ENCODE results near the gene STRN4.

The STRN4 gene

GRCh38 chr19:46727757-46728156, 18.5 kb downstream of the STRN4 start:
- DNase-seq (ENCODE audit: low read depth in 2 of 3, low spot score in 1 of 3) = no peak

- no peak for DNase-seq (ENCODE audit: low read depth in 2 of 3, low spot score in 1 of 3)
Measured at GRCh38 chr19:46726971-46727501, 19.2 kb downstream of the STRN4 start.

DNA sequence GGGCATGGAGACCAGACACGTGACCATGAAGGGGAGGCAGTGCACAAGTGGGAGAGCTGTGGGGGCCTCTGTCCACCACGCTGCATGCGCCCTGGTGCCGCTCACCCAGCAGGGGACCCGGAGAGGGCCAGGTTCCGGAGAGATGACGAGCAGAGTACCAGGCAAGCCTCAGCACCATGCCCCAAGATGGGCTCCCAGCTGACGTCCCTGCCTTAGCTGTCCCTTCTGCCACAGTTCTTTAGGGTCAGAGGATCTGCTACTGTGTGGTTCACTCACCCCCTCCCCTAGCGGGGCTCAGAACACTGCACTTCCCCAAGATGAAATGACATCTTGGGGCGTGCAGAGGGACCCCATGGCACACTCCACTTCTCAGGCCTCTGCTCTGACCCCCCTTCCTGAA, 19.7 kb downstream of the STRN4 start:
- DNase-seq (ENCODE audit: low read depth in 2 of 3, low spot score in 1 of 3) = no peak

GRCh38 chr19:46725859-46726393, 20.3 kb downstream of the STRN4 start:
- DNase-seq (ENCODE audit: low read depth in 2 of 3, low spot score in 1 of 3) = no peak

GRCh38 chr19:46725036-46725820, 21.0 kb downstream of the STRN4 start:
- no peak for DNase-seq (ENCODE audit: low read depth in 2 of 3, low spot score in 1 of 3)

GRCh38 chr19:46724468-46724867, 21.8 kb downstream of the STRN4 start:
- no peak for DNase-seq (ENCODE audit: low read depth in 2 of 3, low spot score in 1 of 3)

DNA sequence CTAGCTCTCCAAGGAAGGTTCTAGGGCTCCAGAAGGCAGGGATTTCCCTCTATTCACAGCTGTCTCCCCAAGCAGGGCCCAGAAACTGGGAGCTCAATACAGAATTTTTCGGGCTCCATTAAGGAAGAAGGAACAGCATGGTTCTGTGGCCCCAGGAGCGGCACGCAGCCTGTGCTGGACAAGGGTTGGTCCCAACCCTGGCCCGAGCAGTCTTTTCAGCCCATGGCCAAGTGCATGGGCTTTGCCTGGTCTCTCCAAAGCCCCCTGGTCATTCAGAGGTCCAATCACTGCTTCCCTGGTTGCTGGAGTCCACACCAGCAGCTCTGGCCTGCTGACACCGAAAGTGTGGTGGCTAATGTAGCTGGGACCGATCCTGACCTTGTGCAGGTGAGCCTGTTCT, 22.8 kb downstream of the STRN4 start:
- DNase-seq (ENCODE audit: low read depth in 2 of 3, low spot score in 1 of 3) = no peak

DNA sequence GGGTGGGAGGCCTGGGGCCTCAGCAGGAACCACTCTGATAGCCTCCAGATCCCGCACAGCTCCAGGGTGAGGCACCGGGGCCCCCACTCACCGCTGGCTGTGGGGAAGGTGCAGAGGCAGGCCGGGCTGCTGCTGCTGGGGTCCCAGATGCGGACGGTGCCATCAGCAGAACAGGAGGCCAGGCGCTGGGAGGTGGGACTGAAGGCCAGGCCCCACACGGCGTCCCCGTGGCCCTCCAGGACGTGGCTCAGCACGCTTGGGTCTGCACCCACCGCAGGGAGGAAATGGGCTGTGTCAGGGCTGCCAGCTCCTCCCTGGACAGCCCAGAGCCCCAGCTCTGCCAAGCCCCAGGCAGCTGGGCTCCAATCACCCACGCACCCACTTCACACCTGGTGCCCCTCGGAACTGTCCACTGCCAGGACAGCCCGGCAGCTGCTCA, 23.2 kb downstream of the STRN4 start:
- no peak for DNase-seq (ENCODE audit: low read depth in 2 of 3, low spot score in 1 of 3)

DNA sequence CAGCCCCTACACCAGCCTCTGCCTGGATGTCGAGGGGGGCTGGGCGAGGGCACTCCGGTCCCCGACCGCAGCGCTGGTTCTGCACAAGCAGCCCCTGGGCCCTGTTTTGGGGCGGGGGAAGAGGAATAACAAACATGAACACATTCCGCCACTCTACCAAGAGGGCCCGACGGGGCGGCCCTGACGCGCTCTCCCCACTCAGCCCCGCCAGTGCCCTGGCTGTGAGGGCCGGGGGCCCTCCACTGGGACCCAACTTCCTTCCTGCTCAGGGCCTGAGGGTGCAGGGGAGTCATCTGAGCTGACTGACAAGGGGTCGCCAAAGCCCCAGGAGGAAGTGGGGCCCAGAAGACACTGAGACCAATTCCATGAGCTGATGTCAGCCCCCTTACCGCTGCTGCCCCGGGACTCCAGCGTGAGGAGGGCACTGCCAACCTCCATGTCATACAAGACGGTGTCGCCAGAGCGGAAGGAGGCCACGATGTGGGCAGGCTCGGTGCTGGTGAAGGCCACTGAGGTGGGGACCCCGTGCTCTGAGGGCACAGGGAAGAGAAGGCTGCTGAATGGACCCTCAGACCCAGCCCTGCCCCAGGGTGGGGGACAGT, 23.7 kb downstream of the STRN4 start:
- DNase-seq (ENCODE audit: low read depth in 2 of 3, low spot score in 1 of 3) = no peak

GRCh38 chr19:46722004-46722380, 24.3 kb downstream of the STRN4 start:
- DNase-seq (ENCODE audit: low read depth in 2 of 3, low spot score in 1 of 3) = no peak

GRCh38 chr19:46721269-46722003, 24.8 kb downstream of the STRN4 start:
- no peak for DNase-seq (ENCODE audit: low read depth in 2 of 3, low spot score in 1 of 3)

DNA sequence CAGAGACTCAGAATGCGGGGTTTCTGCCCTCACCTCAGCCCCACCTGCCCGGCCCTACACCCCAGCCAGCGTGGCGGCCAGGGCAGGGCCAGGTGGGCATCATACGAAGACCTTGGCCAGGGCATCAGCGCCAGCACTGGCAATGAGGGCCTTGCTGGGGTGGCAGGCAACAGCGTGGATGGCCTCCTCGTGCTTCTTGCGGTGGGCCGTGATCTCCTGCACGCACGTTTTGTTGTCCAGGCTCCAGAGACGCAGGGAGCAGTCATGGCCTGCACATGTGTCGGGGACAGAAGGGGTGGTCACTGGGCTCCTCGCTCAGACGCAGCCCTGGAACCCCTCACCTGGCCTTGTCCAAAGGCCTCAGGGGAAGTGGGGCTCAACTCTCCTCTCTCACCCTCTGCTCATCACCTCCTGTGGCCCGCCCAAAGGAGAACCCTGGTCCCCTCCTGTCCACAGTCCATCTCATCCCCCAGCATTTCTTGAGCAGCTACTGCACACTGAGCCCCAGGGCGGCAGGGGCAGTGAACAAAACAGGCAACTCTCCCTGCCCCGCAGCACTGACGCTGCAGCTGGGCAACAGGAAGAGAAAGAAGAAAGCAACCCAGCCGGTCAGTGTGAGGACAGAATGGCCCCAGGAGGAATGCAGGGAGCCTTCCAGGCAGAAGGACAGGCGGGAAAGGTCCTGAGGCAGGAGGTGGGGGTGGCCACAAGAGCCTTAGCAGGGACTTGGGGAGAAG, 25.6 kb downstream of the STRN4 start:
- DNase-seq (ENCODE audit: low read depth in 2 of 3, low spot score in 1 of 3) = no peak

- no peak for DNase-seq (ENCODE audit: low read depth in 2 of 3, low spot score in 1 of 3)
Measured at GRCh38 chr19:46719629-46720502, 26.4 kb downstream of the STRN4 start.

DNA sequence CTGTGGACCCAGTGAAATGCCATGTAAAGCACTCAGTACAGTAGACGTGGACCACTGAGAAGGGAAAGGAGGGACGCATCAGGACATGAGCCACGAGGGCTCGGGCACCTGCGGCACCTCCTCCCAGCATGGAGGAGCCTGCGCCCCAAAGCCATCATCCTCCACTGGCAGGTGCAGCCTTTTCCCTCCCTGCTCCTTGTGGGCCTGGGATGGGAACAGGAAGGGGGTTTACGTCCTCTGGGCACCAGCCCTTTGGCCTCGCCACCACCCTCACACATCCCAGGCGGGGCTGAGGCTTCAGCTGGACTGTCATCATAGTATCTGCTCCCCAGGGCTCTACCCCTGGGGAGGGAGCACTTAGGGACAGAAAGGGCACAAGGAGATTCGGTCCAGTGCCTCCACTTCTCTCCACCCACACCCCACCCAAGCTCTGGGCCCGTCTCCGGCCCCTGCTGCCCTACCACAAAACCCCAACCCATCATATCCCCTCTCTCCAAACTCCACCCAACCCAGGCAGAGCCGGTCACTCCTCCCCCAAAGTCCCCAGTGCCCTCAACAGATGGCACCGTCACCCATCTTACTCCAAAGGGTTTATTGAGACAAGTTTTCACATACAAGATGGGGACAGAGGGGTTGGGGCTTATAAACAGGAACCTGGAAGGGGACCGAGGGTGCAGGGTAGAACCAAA, 27.2 kb downstream of the STRN4 start:
- no peak for DNase-seq (ENCODE audit: low read depth in 2 of 3, low spot score in 1 of 3)

- peak in 1 of 3 donors; percentile 43 for DNase-seq (ENCODE audit: low read depth in 2 of 3, low spot score in 1 of 3)
Measured at GRCh38 chr19:46718157-46718933, 27.9 kb downstream of the STRN4 start.

GRCh38 chr19:46717716-46718143, 28.5 kb downstream of the STRN4 start:
- DNase-seq (ENCODE audit: low read depth in 2 of 3, low spot score in 1 of 3) = no peak

DNA sequence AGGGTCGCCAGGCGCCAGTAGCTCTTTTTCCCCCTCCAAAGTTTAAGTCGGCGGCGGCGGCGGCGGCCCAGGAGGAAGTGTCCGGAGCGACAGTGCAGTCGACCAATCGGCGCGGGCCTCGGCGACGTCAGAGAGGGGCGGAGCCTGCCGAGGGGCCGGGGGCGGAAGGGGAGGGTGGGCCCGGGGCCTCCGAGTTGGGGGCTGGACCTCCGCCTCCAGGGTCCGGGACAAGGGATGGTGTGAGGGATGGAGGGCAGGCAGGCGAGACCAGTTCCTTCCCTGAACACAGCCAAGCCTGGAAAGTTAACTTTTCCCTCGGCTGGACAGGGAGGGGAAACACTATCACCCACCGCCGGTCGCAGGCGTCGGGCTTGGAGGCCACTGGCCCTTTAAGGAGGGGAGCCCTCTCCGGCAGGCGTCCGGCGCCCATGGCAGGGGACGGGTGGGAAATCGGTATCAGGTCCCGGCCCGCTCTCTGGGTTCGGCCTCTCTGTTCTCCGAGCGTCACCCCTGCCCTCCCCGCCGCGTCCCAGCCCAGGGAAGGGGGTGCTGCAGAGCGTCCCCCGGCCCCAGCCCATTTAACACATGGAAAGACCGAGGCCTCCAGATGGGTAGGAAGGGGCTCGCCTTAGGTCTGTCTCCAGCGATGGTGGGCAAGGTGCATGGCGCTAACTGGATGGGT, 29.1 kb downstream of the STRN4 start, which contains the start of gene PRKD2:
PRKD2 (minus strand) TSS at position 81 of the 682 bp plus-strand sequence. CDS start 744 bp downstream, outside the sequence.
- peak; percentile 80 to 89 (median 85) for DNase-seq (ENCODE audit: low read depth in 2 of 3, low spot score in 1 of 3)

GRCh38 chr19:46716672-46717033, 29.6 kb downstream of the STRN4 start:
- no peak for DNase-seq (ENCODE audit: low read depth in 2 of 3, low spot score in 1 of 3)
